Smooth muscle cell (in vitro differentiated cells): Measurements from ENCODE around the gene CASP7. TPM values are rescaled to one million over a fixed set of nuclear protein-coding genes. Genes with fewer than 3 reads are reported as not detected.

Experiments used
- DNase-seq: peaks from one replicate; lab custom pipeline; 2025; ENCODE audit not compliant: unreplicated experiment; lab: John Stamatoyannopoulos, UW
- H2AFZ ChIP-seq: fragments of 200-600 bp; sonication (generic); 2 replicates; pipeline ENCODE4 v1.6.0; 2016; ENCODE audit warnings: antibody characterized with exemption, low read depth, mild to moderate bottlenecking
- H3F3A ChIP-seq: fragments of 200-600 bp; sonication (generic); 2 replicates; pipeline ENCODE4 v1.6.0; 2017; ENCODE audit warnings: antibody characterized with exemption, low read depth
- H3K27ac ChIP-seq: fragments of 200-600 bp; sonication (generic); 2 replicates; pipeline ENCODE4 v1.5.1; 2016; ENCODE audit warnings: low read depth, mild to moderate bottlenecking
- H3K27me3 ChIP-seq: fragments of 200-600 bp; sonication (generic); 2 replicates; pipeline ENCODE4 v1.6.1; 2016; ENCODE audit warnings: low read depth, mild to moderate bottlenecking
- H3K36me3 ChIP-seq: fragments of 200-600 bp; sonication (generic); 2 replicates; pipeline ENCODE4 v1.5.1; 2016; ENCODE audit warnings: low read depth
- H3K4me1 ChIP-seq: fragments of 200-600 bp; sonication (generic); 2 replicates; pipeline ENCODE4 v1.5.1; 2016; ENCODE audit warnings: low read depth
- H3K4me2 ChIP-seq: fragments of 200-600 bp; sonication (generic); 2 replicates; pipeline ENCODE4 v1.6.0; 2016; ENCODE audit warnings: mild to moderate bottlenecking
- H3K4me3 ChIP-seq: fragments of 200-600 bp; sonication (generic); 2 replicates; pipeline ENCODE4 v1.5.1; 2016; ENCODE audit warnings: mild to moderate bottlenecking
- H3K79me2 ChIP-seq: fragments of 200-600 bp; sonication (generic); 2 replicates; pipeline ENCODE4 v1.6.0; 2016; ENCODE audit warnings: low read depth, mild to moderate bottlenecking
- H3K9ac ChIP-seq: fragments of 200-600 bp; sonication (generic); 2 replicates; pipeline ENCODE4 v1.6.0; 2016; ENCODE audit warnings: low read depth
- H3K9me3 ChIP-seq: fragments of 200-600 bp; sonication (generic); replicated peaks from 2 replicates; pipeline ENCODE4 v1.5.1; 2016; ENCODE audit warnings: low read depth
- H4K20me1 ChIP-seq: fragments of 200-600 bp; sonication (generic); 2 replicates; pipeline ENCODE4 v1.6.0; 2016; ENCODE audit warnings: low read depth
- CTCF ChIP-seq: fragments of 200-600 bp; sonication (generic); IDR thresholded peaks from 2 replicates; pipeline ENCODE4 v1.5.1; 2017; ENCODE audit warnings: borderline replicate concordance, mild to moderate bottlenecking, antibody characterized with exemption; ENCODE audit not compliant: insufficient read depth, poor library complexity, severe bottlenecking
- WGBS: methylation state at CpG from one replicate; pipeline ENCODE4 v1.1.7; 2016; ENCODE audit warnings: low lambda C conversion rate; 5-methylcytosine and 5-hydroxymethylcytosine counted together
- polyA plus RNA-seq: library from polyadenylated mRNA; unstranded; fragments of >200 nt; fragmentation: Nextera tagmentation; extraction: Ambion mirVana; gene quantifications from 2 replicates; pipeline ENCODE4 v1.2.1, GENCODE V29; 2016
- total RNA-seq: library from RNA; depleted of rRNA; stranded (reverse); fragments of >200 nt; gene quantifications from 2 replicates; pipeline ENCODE4 v1.2.3, GENCODE V29; 2014

Gene CASP7
- total and polyA plus RNA-seq, 2 experiments from 2014 or later = 16.2 to 21.5 TPM

GRCh38 chr10:113690749-113691148 lies 11.0 kb downstream of the CASP7 start:
- Histone ChIP-seq H3K9ac (no peak overlapping the region), H3K27ac (no peak overlapping the region), H3K36me3 (no peaks in the 10 kb centered on the region), H3F3A (no peaks in the 10 kb centered on the region), H2AFZ (no peak overlapping the region), H3K4me3 (no peak overlapping the region), H4K20me1 (no peaks in the 10 kb centered on the region), H3K4me2 (no peak overlapping the region), H3K79me2 (peaks cover 8% of the 10 kb centered on the region), H3K9me3 (peaks cover 21% of the 10 kb centered on the region), H3K4me1 (no peaks in the 10 kb centered on the region), H3K27me3 (no peaks in the 10 kb centered on the region)
- TF ChIP-seq CTCF = no peak
- no peak for DNase-seq
- 60% methylated on average over 3 of the region's 3 CpGs for WGBS

GRCh38 chr10:113691381-113691780 lies 11.7 kb downstream of the CASP7 start:
- H3F3A ChIP-seq = no peaks in the 10 kb centered on the region
- WGBS = 100% methylated on average over 2 of the region's 2 CpGs
- H3K27ac ChIP-seq = no peak overlapping the region
- no peak overlapping the region for H3K4me3 ChIP-seq
- H3K27me3 ChIP-seq = no peaks in the 10 kb centered on the region
- no peak overlapping the region for H3K4me2 ChIP-seq
- H4K20me1 ChIP-seq = no peaks in the 10 kb centered on the region
- H3K4me1 ChIP-seq = no peaks in the 10 kb centered on the region
- no peak for DNase-seq
- H2AFZ ChIP-seq = no peak overlapping the region
- no peak overlapping the region for H3K9ac ChIP-seq
- peaks cover 21% of the 10 kb centered on the region for H3K9me3 ChIP-seq
- no peaks in the 10 kb centered on the region for H3K36me3 ChIP-seq
- peaks cover 8% of the 10 kb centered on the region for H3K79me2 ChIP-seq
- no peak for TF ChIP-seq CTCF

- Histone ChIP-seq H3K4me3 (no peak overlapping the region), H3K27me3 (no peaks in the 10 kb centered on the region)
Measured at GRCh38 chr10:113692271-113692670, 12.6 kb downstream of the CASP7 start.

More at GRCh38 chr10:113692271-113692670, 12.6 kb downstream of the CASP7 start:
- Histone ChIP-seq H3K9me3 (peaks cover 14% of the 10 kb centered on the region), H3K4me2 (no peak overlapping the region), H3K9ac (no peak overlapping the region), H3K36me3 (no peaks in the 10 kb centered on the region), H3K79me2 (peaks cover 8% of the 10 kb centered on the region), H3K4me1 (no peaks in the 10 kb centered on the region), H2AFZ (no peak overlapping the region), H3K27ac (no peak overlapping the region), H4K20me1 (no peaks in the 10 kb centered on the region), H3F3A (no peaks in the 10 kb centered on the region)
- 93% methylated on average over 6 of the region's 6 CpGs for WGBS
- no peak for DNase-seq
- TF ChIP-seq CTCF = no peak
